NCI-H1417 treated with DMSO at 0.1 percent for 48 hours (cell line): ENCODE measurements around the gene UPP1.
"Not testable (repeated sequence)": the region's sequence is repeated elsewhere in the genome, so short reads cannot be mapped to it uniquely, and the experiment has no call there.

Source experiments
- DNase-seq: peaks from one replicate; lab custom pipeline; 2025; lab: John Stamatoyannopoulos, UW

UPP1 gene

GRCh38 chr7:48112401-48113165 is 23.5 kb downstream of the UPP1 start:
- DNase-seq: no peak

GRCh38 chr7:48113275-48113674 is 24.2 kb downstream of the UPP1 start:
- DNase-seq: no peak

- no peak for DNase-seq
These were observed 25.1 kb downstream of the UPP1 start for GRCh38 chr7:48114115-48114514.

GRCh38 chr7:48114589-48114988 is 25.5 kb downstream of the UPP1 start:
- no peak for DNase-seq

GRCh38 chr7:48116043-48116442 is 27.0 kb downstream of the UPP1 start:
- no peak for DNase-seq

- DNase-seq: no peak
These were observed 29.0 kb downstream of the UPP1 start for GRCh38 chr7:48118041-48118440.

GRCh38 chr7:48120536-48120935 is 31.5 kb downstream of the UPP1 start:
- DNase-seq: not testable (repeated sequence)

- DNase-seq: no peak
These were observed 37.0 kb downstream of the UPP1 start for GRCh38 chr7:48126037-48126436.

- DNase-seq: no peak
These were observed 41.6 kb downstream of the UPP1 start for GRCh38 chr7:48130658-48131108.

- DNase-seq: no peak
These were observed 43.7 kb downstream of the UPP1 start for GRCh38 chr7:48132792-48133191.

GRCh38 chr7:48139459-48139858 is 50.4 kb downstream of the UPP1 start:
- DNase-seq: no peak

GRCh38 chr7:48140001-48140681 is 51.1 kb downstream of the UPP1 start:
- no peak for DNase-seq

GRCh38 chr7:48141521-48141920 is 52.5 kb downstream of the UPP1 start:
- no peak for DNase-seq

- DNase-seq: no peak
These were observed 55.3 kb downstream of the UPP1 start for GRCh38 chr7:48144291-48144768.

GRCh38 chr7:48147078-48147591 is 58.1 kb downstream of the UPP1 start:
- no peak for DNase-seq

GRCh38 chr7:48147690-48148089 is 58.6 kb downstream of the UPP1 start:
- DNase-seq: not testable (repeated sequence)

GRCh38 chr7:48148311-48148710 is 59.2 kb downstream of the UPP1 start:
- no peak for DNase-seq

GRCh38 chr7:48149058-48149457 is 60.0 kb downstream of the UPP1 start:
- no peak for DNase-seq

GRCh38 chr7:48150086-48150485 is 61.0 kb downstream of the UPP1 start:
- DNase-seq: no peak

- no peak for DNase-seq
These were observed 65.8 kb downstream of the UPP1 start for GRCh38 chr7:48154792-48155413.
